Panc1 (cell line): ENCODE data around the gene SLC66A1. TPM values are rescaled to one million over a fixed set of nuclear protein-coding genes. Genes with fewer than 3 reads are reported as not detected.
A peak's percentile ranks its signal among the peaks of the same experiment; 100 is the strongest.

Experiments
- ATAC-seq: fragments of 200-7000 bp; cut with Tn5 transposase; 2 replicates; pipeline ENCODE4 v1.9.1; 2020; ENCODE audit warnings: mild to moderate bottlenecking, moderate library complexity
- BruUV-seq: library from RNA; stranded (reverse); fragments of 400-500 nt; replicated peaks from 2 replicates; lab custom pipeline; 2021; lab: Mats Ljungman, UMichigan
- CTCF ChIA-PET: fragments of 300-600 bp; sonication (Branson Sonifier 250); formaldehyde crosslinking; loops from one replicate; lab custom pipeline; 2022; ENCODE audit warnings: antibody characterized with exemption; lab: Charles Lee
- POLR2A ChIA-PET: fragments of 300-600 bp; sonication (Branson Sonifier 250); formaldehyde crosslinking; loops from one replicate; lab custom pipeline; 2022; ENCODE audit warnings: antibody characterized with exemption; lab: Charles Lee
- DNase-seq: peaks from one replicate; pipeline ENCODE4 v3.0.0-alpha.2; 2010; ENCODE audit warnings: low read depth, low spot score
- H3K27ac ChIP-seq: 2 replicates; pipeline ENCODE4 v1.5.1; 2011; ENCODE audit warnings: mild to moderate bottlenecking, low read length, inconsistent platforms
- H3K27me3 ChIP-seq: fragments of 200-500 bp; sonication (Bioruptor generic); 2 replicates; pipeline ENCODE4 v1.6.0; 2014; ENCODE audit warnings: low read length, inconsistent platforms; ENCODE audit not compliant: control insufficient read depth, insufficient read depth
- H3K36me3 ChIP-seq: fragments of 200-500 bp; sonication (Bioruptor generic); 2 replicates; pipeline ENCODE4 v1.5.1; 2014; ENCODE audit warnings: inconsistent platforms, mild to moderate bottlenecking, low read length, moderate library complexity; ENCODE audit not compliant: control insufficient read depth, insufficient read depth
- H3K4me1 ChIP-seq: 2 replicates; pipeline ENCODE4 v1.5.1; 2011; ENCODE audit warnings: inconsistent platforms, mild to moderate bottlenecking, low read length, moderate library complexity; ENCODE audit not compliant: control insufficient read depth, insufficient read depth
- H3K4me3 ChIP-seq, 2 experiments: 2 replicates each; pipeline ENCODE4 v1.5.1; 2011 to 2012; ENCODE audit warnings: low read depth in 2 of 2, low read length in 2 of 2, mild to moderate bottlenecking in 2 of 2, inconsistent platforms in 1 of 2, moderate library complexity in 1 of 2
- H3K9me3 ChIP-seq: fragments of 200-500 bp; sonication (Bioruptor generic); 2 replicates; pipeline ENCODE4 v1.5.1; 2014; ENCODE audit warnings: low read depth, mild to moderate bottlenecking, inconsistent platforms, low read length, moderate library complexity; ENCODE audit not compliant: control insufficient read depth, insufficient read depth
- CTCF ChIP-seq: fragments of 450-650 bp; IDR thresholded peaks from 2 replicates; pipeline ENCODE4 v1.5.1; 2017; ENCODE audit warnings: mild to moderate bottlenecking
- POLR2AphosphoS5 ChIP-seq: IDR thresholded peaks from 2 replicates; pipeline ENCODE4 v1.6.1; 2012; ENCODE audit warnings: mild to moderate bottlenecking, low read depth, low read length, moderate library complexity
- REST ChIP-seq, 2 experiments: IDR thresholded peaks; 2 replicates each; pipeline ENCODE4 v1.6.1; 2011 to 2012; ENCODE audit warnings: low read depth in 2 of 2, control low read depth in 1 of 2, low read length in 1 of 2, mild to moderate bottlenecking in 1 of 2, moderate library complexity in 1 of 2; ENCODE audit not compliant: insufficient read depth in 1 of 2
- SIN3A ChIP-seq: IDR thresholded peaks from 2 replicates; pipeline ENCODE4 v1.6.1; 2012; ENCODE audit warnings: low read depth, mild to moderate bottlenecking, low read length, moderate library complexity, borderline replicate concordance; ENCODE audit not compliant: insufficient read depth
- TCF7L2 ChIP-seq: IDR thresholded peaks from 2 replicates; pipeline ENCODE4 v1.6.1; 2011; ENCODE audit warnings: mild to moderate bottlenecking, low read depth, low read length, inconsistent platforms
- in situ Hi-C: cut with HindIII; loops from 2 replicates; pipeline ENCODE4 v1.10.0; 2016; ENCODE audit warnings: low sequenced_read_pairs, low pct_unique_long_range_greater_than_20kb
- intact Hi-C: fragments of 100-400 bp; cut with micrococcal nuclease; formaldehyde crosslinking; loops from one replicate; pipeline ENCODE4 v1.10.0; 2022; ENCODE audit not compliant: unreplicated experiment
- total RNA-seq: library from RNA; stranded (reverse); gene quantifications from one replicate; pipeline ENCODE4 v1.2.1, GENCODE V29; 2021; ENCODE audit not compliant: unreplicated experiment

Gene SLC66A1
- total RNA-seq, 1 experiment from 2014 or later: 42.0 TPM

GRCh38 chr1:19354531-19354981 lies 42.4 kb downstream of the SLC66A1 start:
- Histone ChIP-seq H3K4me3 (no peak overlapping the region), H3K9me3 (no peaks in the 10 kb centered on the region), H3K27ac (no peak overlapping the region; the same call in 1 of the 2 replicates), H3K4me1 (peaks cover 11% of the 10 kb centered on the region; the same call in 1 of the 2 replicates), H3K27me3 (no peaks in the 10 kb centered on the region), H3K36me3 (peaks cover 5% of the 10 kb centered on the region)
- BruUV-seq: no TSS peak
- ChIA-PET POLR2A (no interaction called here), CTCF (no interaction called here)
- DNase-seq (no peak), ATAC-seq (peak; percentile 32; the same call in 1 of the 2 replicates)
- TF ChIP-seq SIN3A: no peak
- TF ChIP-seq CTCF: no peak
- no peak for TF ChIP-seq TCF7L2
- TF ChIP-seq POLR2AphosphoS5: no peak
- no peak for TF ChIP-seq REST (IDR thresholded peaks at IDR 0.05; ENCODE audit: insufficient read depth in 1 of 2, low read depth in 2 of 2, low read length in 1 of 2)
- in situ Hi-C loops: no loop called here
- intact Hi-C loops: no loop called here

GRCh38 chr1:19356266-19356665 lies 44.1 kb downstream of the SLC66A1 start:
- H3K9me3 ChIP-seq: no peaks in the 10 kb centered on the region
- intact Hi-C loops: no loop called here
- in situ Hi-C loops: no loop called here
- no peaks in the 10 kb centered on the region for H3K27me3 ChIP-seq
- CTCF ChIA-PET: no interaction called here
- peaks cover 5% of the 10 kb centered on the region for H3K36me3 ChIP-seq
- peak overlapping the region; percentile 42; the same call in 1 of the 2 replicates for H3K27ac ChIP-seq
- peak; percentile 31; the same call in 1 of the 2 replicates for ATAC-seq
- no peak for DNase-seq
- TF ChIP-seq TCF7L2: no peak
- no peak for TF ChIP-seq SIN3A
- TF ChIP-seq REST (IDR thresholded peaks at IDR 0.05; ENCODE audit: insufficient read depth in 1 of 2, low read depth in 2 of 2, low read length in 1 of 2): 0 out of 4 replicates have a peak, but pooled peaks of 1 of the 2 experiments have one; percentile 4
- TF ChIP-seq CTCF: no peak
- no peak for TF ChIP-seq POLR2AphosphoS5
- BruUV-seq: no TSS peak
- H3K4me1 ChIP-seq: peaks cover 11% of the 10 kb centered on the region; the same call in 1 of the 2 replicates
- H3K4me3 ChIP-seq: no peak overlapping the region
- POLR2A ChIA-PET: interaction anchor here (0.6 kb wide), 1 partner anchor 156 kb away, joined by 5 read pairs; no protein-coding TSS in a partner anchor
